Fibroblast of skin of right biceps (primary cell): ENCODE data around the gene RNASE12.
"Not testable (repeated sequence)": the region's sequence is repeated elsewhere in the genome, so short reads cannot be mapped to it uniquely, and the experiment has no call there.

Experiments
- DNase-seq: peaks from one replicate; pipeline ENCODE4 v3.0.0-alpha.2; 2013

RNASE12 gene

DNA sequence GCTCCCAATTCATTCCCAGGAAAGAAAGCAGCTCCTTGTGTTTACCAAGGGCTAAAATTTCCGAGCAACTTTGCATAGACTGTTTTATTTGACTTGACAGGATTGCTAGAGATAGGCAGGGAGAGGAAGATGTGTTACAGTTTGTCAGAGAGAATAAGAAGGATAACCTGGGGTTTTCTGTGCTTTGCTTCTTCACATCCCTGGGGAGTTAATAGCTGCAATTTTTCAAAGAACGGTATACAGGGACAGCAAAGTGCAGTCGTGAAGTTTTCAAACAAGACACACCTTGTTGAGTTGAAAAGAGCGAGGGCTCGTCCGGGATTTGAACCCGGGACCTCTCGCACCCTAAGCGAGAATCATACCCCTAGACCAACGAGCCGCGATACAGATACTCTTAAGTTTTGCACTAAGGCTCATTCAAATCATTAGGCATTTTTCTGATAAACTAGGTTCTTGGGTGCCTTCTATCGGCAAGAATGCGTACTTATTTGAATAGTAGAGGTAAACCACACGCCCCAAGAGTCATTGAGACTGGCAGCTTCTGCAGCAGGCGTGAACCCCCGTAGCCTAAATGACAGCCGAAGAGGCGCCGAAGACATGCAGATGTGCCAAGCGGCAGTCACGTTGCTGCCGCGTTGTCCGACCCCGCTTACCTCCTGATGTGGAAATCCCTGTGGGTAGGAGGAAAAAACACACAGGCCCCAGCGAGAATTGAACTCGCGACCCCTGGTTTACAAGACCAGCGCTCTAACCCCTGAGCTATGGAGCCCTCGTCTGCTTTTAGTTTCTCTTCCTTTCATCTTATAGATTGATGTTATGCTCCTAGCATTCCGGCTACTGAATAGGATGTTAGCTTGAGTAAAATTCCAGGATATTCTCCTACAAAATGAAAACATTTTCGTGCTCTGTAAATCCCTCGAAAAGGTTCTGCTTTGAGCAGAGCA lies 22.2 kb upstream of the RNASE12 start:
- peak; percentile 99 for DNase-seq

DNA sequence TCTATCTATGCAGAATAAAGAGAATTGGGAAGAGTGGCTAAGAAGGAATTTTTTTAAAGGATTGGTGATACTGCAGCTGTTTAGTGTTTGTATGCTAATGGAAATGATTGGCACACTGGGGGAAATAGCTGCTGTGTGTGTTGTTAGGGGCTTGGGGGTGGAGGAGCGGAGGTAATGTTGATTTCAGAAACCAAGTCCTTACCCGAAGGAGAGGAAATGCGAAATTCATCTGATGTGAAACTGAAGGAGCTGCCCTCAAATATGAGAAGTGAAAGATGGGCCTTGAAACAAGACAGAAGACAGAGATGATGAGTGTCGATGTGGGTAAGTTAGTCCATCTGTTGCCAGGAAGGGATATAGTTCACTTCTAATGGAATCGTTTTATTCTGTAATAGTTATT lies 21.2 kb upstream of the RNASE12 start:
- no peak for DNase-seq

DNA sequence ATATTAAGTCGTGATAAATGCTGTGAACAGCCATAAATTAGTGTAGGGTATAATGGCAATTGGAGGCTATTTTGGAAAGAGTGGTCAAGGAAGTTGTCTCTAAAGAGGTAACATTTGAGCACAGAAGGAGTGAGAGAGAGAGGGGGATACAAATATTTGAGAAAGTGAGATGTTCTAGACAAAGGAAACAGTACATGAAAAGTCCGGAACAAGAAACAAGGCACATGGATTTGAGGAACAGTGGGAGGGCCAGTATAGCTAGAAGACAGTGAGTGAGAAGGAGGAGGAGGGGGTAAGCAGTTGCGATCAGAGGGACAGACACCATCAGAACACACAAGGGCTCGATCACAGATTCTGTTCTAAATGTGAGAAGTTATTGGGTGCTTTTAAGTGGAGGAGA lies 20.1 kb upstream of the RNASE12 start:
- DNase-seq, result no peak

DNA sequence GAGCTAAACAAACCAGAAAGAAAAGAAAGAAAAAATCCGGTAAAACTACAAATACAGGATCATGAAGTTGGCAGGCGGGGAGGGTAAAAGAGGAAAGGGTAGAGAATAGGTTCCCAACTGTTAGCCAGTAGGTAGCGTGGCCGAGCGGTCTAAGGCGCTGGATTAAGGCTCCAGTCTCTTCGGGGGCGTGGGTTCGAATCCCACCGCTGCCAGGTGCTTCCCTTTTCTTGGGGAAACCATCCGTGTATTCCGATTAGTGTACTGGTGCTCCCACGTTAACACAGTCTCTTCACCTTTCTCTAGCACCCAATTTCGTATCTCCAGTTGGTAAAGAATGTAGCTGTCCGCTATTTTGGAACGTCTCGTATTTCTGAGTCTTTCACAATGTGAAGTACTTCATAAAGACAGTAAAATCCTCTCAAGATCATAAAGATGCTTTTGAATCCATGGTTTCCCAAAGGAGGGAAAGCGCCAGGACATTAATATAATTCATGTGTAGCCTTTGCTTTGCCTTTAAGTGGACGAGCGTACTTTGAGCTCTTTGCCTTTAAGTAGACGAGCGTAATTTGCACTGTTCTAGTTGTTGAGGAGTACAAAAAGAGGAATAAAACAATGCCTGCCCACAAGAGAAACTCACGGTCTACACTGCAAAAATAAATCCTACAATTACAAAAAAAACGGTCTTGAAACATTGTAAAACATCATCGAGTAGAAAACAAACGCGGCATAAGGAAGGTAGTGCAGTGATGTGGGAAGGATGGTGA lies 19.0 kb upstream of the RNASE12 start:
- DNase-seq, result peak; percentile 80

DNA sequence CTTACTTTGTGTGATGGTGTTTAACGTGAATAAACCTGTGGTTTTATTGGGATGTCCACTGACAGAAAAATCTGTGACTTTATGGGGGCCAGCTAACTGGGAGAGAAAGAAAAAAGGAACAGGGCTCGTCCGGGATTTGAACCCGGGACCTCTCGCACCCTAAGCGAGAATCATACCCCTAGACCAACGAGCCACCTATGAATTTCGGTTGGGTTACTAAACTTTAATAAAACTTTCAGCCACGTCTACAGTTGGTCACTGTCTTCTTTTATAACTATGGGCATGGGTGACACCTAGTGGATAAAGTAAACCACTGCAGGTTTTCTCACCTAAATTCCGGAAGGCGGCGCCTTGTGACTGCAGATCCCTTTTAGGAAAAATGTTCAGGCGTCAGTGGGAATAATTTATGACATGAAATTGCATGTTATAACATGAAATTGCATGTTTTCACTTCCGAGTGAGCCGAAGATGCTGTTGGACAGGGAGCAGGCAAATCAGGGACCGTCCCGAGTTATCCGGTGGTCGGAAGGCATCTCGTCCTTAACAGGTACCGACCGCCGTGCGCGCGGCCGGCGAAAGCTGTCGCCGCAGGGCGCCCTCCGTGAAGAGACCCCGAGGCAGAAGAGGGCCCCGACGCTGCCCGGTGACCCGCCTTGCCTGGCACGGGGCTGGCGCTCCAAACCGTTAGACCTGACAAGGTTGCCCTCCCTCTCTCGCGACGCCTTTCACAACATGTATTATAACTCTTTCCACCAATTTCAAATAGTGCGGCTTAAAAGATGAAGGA lies 18.2 kb upstream of the RNASE12 start:
- DNase-seq, result peak; percentile 87

DNA sequence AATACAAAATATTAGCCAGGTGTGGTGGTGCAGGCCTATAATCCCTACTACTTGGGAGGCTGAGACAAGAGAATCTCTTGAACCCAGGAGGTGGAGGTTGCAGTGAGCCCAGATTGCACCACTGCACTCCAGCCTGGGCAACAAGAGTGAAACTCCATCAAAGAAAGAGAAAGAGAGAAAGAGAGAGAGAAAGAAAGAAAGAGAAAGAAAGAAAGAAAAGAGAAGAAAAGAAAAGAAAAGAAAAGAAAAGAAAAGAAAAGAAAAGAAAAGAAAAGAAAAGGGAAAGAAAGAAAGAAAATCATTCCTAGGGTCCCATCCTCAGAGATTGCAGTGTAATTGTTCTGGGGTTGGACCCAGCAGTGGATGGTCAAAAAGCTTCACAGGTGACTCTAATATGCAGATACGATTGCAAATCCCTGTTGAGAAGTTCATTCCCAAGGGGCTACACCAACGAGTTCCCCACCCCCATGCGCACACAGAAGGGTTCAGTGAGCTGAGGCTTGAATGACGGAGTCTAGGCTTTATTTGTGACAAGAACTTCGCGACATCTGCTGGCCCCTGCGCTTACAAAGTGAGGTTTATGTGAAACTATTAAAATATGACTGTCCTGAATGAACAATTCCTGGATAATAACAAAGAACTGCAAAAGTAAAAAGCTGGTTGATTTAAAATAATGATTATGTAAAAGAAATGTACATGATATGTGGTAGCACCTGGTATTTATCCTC lies 17.4 kb upstream of the RNASE12 start:
- DNase-seq, result no peak

DNA sequence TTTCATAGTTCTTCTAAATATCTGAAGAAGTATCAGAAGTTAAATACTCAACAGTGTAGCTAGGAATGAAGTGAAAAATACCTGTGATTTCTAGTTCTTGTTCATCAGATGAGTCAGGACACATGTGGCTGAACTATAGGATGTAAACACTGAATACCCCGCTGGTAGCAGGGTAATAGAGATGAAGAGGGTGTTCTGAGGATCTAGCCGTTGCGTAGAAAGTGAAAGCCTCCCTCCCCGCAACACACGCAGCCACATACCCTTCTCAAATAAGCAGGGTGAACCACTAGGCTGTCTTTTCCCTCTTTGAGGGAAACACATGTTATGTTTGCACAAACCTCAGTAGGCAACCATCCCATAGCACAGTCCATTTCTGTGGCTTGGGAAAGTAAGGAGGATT lies 16.4 kb upstream of the RNASE12 start:
- no peak for DNase-seq

DNA sequence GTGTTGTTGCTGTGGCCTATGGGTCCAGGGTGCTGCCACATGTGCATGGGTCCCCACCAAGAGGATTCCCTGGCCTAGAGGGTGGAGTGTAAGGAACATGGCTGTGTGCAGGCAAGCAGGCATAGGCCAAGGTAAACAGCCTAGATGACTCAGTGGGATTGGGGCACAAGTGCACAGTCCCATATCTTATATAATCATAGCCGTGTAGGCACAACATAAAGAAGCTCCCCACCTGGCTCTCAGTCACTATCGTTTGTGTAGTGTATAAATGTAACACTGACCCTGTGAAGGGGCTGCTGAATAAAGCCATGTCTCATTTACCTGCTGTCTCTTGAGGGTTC lies 15.7 kb upstream of the RNASE12 start:
- no peak for DNase-seq

DNA sequence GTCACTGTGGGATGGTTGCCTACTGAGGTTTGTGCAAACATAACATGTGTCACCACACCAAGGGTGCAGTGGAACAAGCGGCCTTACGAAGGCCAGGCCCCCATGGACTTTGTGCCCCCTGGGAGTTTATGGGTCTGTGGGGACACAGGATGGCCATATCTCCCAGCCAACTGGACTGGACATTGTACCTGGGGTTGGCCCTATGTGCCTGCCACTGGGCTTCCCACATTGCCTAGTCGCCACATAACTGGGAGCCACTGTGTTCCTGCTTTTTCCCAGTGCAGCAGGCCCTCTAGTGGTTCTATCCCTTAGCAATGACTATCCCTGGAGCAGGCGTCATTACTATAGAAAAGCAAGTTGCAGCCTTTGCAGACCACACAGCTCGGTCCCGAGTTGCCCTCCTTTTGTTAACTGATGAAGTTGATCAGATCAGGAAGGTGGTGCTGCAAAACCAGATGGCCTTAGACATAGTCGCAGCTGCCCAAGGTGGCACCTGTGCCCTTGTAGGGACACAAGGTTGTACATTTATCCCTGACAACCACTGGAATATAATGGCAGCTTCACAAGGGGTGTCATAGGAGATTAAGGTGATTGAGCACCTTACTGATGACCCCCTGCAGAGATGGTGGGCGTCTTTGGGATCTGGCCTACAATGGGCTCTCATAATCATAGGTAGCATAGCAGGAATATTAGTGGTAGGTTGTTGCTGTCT lies 15.2 kb upstream of the RNASE12 start:
- DNase-seq, result no peak

DNA sequence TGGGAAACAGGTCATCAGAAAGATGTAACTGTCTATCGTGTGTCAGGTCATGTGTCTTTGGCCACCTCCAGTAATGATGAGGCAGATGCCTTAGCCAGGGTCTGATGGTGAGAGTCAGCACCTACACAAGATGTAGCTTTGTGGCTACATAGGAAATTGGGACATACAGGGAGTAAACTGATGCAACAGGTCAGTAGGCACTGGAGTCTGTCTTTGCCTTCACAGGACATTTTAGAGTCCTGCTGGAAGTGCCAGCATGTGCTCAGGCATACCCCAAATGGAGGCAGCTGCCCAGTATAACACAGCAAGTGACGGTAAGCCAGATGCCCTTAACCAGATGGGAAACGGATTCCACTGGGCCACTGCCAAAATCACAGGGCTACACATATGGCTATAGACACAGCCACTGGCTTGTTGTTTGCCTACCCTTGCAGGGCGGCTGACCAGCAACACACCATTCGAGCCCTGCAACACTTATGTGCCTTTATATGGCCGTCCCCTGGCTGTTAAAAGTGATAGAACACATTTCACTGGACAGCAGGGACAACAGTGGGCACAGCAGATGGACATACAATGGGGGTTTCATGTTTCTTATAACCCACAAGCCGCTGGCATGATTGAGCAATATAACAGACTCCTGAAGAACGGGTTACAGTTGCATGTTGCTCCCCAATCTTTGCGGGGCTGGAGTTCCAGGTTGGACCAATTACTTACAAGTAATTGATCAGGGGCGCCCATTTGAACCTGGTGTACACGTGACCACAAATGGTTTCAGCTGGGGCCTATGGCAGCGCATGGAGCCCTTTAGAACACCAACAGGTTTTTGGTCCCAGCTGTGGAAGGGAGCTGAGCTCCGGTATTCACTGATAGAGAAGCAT lies 12.9 kb upstream of the RNASE12 start:
- no peak for DNase-seq

DNA sequence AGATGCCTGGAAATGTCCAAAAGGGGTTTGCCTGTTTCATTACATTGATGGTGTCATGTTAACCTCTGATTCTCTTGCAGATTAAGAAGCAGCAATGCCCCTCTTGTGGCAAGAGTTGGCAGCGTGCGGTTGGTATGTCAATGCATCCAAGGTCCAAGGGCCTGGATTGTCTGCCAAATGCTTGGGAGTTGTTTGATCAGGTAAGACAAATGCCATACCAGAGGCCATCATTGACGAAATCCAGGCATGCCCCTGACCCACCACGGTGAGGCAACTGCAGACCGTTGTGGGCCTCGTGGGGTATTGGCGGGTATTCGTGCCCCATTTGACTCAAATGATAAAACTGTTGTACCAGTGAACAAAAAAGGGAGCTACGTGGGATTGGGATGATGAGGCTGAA lies 11.4 kb upstream of the RNASE12 start:
- no peak for DNase-seq

DNA sequence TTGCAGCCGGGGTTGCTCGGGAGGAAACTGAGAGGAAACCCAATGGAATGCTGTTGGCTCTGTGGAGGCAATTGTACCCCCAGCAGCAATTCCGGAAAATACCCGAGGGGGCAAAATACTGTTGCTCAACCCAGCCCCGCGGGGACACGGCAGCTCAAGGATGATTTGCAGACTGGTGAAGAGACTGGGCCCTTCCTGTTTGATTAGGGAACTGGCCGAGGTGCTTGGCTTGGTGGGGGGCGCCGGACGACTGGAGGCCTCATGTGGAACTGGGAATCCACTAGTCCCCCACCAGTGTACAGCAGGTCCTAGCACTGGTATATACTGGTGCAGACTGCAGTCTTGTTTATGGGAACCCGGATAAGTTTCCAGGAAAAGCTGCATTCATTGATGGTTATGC lies 10.3 kb upstream of the RNASE12 start:
- no peak for DNase-seq

DNA sequence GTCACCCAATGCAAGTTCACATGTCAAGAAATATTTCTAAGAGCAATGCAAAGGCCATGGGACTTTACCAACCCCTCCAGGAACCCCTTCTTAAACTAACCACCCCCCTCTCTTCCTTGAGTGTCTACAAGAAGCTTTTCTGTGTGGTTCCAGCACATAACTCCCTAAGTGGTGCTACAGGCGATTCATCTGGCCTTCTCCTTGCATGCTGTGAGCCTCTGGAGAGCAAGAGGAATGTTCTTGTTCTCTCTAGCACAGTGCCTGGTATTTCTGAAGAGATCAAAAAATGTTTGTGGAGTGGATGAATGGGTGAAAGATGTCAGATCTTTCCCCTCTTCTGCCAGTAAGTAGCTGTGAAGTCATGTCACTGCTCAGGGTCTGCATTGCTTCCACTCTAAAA lies 5.9 kb upstream of the RNASE12 start:
- no peak for DNase-seq

DNA sequence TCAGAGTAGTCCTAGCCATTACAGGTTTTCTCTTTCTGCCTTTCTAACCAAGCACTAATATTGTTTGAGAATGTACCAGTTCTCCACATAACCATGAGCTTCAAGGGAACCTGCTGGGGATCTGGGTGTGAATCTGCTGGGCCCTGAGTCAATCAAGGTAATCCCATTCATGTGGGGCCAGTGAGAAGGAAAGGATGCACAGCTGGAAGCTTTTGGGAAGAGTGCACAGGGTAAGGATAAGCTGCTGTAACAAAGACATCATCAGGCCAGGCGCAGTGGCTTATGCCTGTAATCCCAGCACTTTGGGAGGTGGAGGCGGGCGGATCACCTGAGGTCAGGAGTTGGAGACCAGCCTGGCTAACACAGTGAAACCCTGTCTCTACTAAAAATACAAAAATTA lies 4.5 kb upstream of the RNASE12 start:
- DNase-seq, result not testable (repeated sequence)

DNA sequence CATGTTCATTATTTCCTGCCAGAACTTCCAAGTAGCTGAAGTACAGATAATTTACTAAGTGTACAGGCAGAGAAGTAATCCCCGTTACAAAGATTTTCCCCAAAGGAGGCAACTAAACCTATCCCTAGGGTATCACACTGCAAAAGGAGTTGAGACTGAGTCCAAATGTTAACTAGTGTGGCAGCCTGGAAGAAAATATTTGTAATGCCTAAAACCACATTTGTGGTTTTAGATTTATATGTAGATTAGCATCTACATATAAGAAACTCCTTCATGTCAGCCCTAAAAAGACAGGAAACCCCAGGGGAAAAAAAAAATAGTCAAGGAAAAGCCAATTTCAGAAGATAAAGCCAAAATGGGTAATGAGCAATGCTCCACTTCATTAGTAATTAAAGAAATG lies 1.4 kb upstream of the RNASE12 start:
- no peak for DNase-seq

DNA sequence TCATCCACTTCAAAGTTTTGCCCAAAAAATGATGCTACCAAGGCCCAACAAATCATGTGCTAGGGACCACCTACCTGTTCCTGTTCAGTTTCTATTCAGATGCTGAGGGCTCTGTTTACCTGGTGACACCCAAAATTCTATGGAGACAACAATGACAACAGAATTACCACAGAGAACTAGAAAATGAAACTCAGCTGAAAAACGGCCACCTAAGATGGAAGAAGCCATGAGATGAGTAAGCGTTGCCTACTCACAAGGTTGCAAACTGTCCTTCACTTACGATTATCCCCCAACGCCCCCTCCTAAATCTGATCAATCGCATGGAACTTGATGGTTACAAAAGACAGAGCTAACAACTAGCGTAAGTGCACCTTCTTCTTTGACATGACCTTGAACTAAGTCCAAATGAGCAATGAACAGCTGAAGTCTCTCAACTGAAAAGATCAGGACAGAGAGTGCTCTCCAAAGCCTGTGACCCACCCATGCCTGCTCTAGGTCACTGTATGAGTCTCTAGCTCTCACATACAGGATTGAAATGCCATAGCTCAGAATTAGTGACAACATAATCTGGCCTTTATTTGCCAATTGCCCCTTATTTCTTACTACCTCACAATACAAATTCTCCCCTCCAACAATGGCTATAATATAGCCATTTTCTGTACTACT lies 3.6 kb downstream of the RNASE12 start, which contains the start of gene RNASE11:
TSS of gene RNASE11 (minus strand) at position 513 of the 666 bp plus-strand sequence.
- DNase-seq, result no peak

DNA sequence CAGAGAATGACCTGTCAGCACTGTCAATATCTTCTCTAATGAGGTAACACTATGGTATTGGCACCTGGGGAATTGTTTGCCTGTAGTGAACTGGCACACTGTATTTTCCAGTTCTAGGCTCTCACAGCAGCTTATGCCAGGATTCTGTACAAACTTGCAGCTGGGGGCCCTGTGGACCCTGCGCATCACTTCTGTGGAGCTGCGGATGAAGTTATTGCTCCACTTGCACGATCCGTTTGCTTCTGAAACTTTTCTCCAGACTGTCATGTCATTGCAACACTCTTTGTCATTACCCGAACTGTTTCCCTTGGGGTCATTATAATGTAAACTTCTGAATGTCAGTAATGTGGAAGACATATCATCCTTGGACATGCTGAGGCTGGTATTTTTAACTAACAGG lies 7.3 kb downstream of the RNASE12 start:
- DNase-seq, result no peak

DNA sequence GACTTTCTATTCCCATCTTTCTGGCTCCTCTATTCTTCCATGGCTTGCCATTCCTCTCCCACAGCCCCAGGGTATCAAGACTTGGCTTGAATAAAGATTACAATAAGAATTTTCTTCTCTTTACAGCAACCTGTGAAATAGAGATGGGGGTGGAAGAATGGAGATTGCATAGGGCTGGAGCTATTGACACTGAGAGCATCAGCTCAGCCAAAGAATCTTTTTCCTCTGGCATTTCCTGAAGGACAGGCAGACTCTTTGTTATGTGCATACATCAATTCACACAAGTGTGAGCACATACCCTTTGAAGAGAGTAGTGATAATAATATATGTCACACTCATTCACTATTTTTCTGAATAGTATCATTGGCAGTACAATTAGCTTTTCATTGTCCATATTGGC lies 8.0 kb downstream of the RNASE12 start:
- DNase-seq, result no peak

DNA sequence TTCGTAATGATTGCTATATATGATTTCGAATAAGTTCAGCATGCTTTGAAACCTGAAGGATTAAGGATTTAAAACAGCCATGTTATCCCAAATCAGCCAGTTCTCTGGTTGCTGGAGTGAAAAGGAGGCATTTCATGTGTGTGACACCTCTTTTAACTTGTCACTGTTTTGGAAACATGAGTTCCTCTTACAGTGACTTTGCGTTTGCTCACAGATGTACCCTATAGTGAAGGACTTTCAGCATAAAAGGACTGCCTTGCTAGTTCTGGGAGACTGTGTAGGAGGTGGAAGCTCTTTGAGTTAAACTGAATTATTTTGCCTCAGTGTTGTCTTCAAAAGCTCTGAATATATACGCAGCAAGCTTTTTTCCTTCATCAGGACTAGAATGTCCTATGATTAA lies 10.9 kb downstream of the RNASE12 start:
- no peak for DNase-seq

DNA sequence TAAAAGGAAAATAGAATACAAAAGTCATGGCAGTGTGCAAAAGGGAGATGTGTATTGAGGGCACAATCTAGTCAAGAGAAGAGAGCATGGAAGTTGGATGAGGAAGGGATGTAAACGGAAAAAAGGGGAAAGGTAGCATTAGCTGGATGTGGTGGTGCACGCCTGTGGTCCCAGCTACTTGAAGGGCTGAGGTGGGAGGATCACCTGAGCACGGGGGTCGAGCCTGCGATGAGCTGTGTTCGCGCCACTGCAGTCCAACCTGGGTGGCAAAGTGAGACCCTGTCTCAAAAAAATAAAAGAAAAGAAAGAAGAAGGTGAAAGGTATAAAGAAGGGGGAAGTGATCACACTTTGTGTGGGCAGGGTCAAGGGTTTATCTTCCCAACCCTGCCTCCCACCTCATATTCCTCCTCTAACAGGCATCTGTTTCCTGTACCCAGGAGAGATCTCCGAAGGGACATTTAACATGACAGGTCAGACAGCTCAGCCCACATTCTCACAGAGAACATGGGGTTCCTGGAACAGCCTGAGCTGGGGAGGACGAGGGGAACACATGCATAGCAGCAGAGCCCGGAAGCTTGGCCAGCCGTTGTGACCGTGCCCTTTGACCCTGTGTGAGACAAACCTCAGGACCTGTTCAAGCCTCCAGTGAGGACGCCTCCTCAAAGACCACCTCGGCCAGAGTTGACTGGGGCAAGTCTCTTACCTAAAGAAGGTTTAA lies 12.2 kb downstream of the RNASE12 start:
- no peak for DNase-seq
